ENCODE data around the gene CFL1. TPM values are rescaled to one million over a fixed set of nuclear protein-coding genes. Genes with fewer than 3 reads are reported as not detected.

Gene CFL1
- total RNA-seq = 100 to 1,000 TPM; 477 to 512 TPM

DNA sequence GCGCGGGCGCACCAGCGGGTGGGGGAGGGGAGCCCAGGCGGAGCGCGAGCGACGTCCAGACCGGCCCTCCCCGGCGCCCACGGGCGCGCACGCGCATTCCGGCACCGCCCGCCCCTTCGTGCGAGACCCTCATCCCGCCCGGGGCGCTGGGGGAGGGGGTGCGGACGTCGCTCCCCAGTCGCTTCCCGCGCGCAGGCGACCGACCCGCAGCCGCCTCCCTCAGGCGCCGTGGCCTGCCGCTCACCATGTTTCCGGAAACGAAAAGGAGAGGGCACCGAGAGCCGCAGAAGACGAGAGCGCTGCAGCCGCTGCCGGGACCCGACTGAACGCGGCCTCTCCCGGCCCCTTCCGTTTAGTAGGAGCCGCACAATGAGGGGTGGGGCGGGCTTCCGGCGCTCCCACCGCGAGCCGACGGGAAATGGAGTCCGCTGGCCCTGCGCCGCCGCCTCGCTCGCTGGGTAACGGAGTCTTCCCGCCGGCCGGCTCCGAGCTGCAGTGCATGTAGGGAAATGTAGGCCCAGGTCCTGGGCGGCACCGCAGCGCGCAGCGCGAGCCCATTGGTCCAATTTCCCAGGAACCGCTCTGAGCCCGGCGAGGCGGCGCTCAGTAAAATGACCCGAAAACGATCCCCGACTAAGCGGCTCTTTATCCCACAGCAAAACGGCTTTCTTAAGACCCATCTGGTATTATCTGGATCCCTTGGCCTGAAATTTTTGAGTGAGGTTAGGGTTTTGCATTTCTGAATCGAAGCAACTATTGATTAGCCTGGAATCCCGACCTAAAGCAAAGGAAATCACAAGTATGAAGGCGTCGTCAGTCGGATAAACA lies at the start of gene CFL1:
Gene CFL1 (minus strand): TSS at position 328 of the 828 bp plus-strand sequence. CDS start 81 bp downstream, at position 247.
- DNase-seq (peak; percentile 98), ATAC-seq (replicated peaks in 1 of 2) (peak; percentile 66)
- peaks cover 65% of the 10 kb centered on the region for H3K4me1 Mint-ChIP-seq (ENCODE audit: low read depth)
- H3K27me3 Mint-ChIP-seq (ENCODE audit: low read depth) = no peaks in the 10 kb centered on the region
- H3K9me3 Mint-ChIP-seq = no peaks in the 10 kb centered on the region
- H3K36me3 Mint-ChIP-seq (ENCODE audit: insufficient read depth in 2 of 2) = peaks cover 26 to 38% of the 10 kb centered on the region in 2 donors
- peak within 1 kb of the TSS; percentile 95 for H3K27ac Mint-ChIP-seq
- H3K4me3 Mint-ChIP-seq = peak within 1 kb of the TSS; percentile 97

DNA sequence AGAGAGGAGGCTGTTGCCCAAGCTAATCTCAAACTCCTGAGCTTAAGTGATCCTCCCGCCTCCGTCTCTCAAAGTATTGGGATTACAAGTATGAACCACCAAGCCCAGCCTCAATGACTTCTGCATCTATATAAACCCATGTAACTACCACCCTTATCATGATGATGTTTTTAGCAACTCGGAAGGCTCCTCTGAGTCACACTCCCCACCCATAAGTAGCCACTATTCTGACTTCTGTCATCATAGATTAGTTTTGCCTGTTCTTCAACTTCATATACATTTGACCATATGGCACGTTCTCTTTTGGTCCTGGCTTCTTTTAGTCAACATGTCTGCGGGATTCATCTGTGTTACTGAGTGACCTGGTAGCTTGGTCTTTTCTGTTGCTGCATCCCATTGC lies 48.6 kb upstream of the CFL1 start:
- H3K27me3 Mint-ChIP-seq (ENCODE audit: low read depth) = peaks cover 6% of the 10 kb centered on the region
- ATAC-seq (replicated peaks in 1 of 2) (peak in 1 of 2 donors; percentile 31), DNase-seq (no peak)
- H3K27ac Mint-ChIP-seq = no peak overlapping the region
- no peak overlapping the region for H3K4me3 Mint-ChIP-seq
- peaks cover 19% of the 10 kb centered on the region for H3K4me1 Mint-ChIP-seq (ENCODE audit: low read depth)
- H3K36me3 Mint-ChIP-seq (ENCODE audit: insufficient read depth in 2 of 2) = no peaks in the 10 kb centered on the region
- H3K9me3 Mint-ChIP-seq = no peaks in the 10 kb centered on the region

DNA sequence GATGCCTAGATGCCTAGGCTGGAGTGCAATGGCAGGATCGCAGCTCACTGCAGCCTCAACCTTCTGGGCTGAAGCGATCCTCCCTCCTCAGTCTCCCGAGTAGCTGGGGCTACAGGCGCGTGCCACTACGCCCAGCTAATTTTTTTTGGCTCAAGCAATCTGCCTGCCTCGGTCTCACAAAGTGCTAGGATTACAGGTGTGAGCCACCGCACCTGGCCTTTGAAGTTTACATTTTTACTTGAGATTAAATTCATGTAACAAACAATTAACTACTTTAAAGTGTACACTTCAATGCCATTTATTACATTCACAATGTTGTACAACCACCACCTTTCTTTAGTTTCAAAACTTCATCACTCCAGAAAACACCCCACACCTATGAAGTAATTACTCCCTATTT lies 45.7 kb upstream of the CFL1 start:
- Mint-ChIP-seq H3K27me3 (ENCODE audit: low read depth) (no peaks in the 10 kb centered on the region), H3K9me3 (no peaks in the 10 kb centered on the region), H3K4me3 (no peak overlapping the region), H3K36me3 (ENCODE audit: insufficient read depth in 2 of 2) (peaks cover 1 to 2% of the 10 kb centered on the region in 2 donors), H3K4me1 (ENCODE audit: low read depth) (peaks cover 29% of the 10 kb centered on the region), H3K27ac (no peak overlapping the region)
- ATAC-seq (replicated peaks in 1 of 2) = no peak
- DNase-seq = no peak

DNA sequence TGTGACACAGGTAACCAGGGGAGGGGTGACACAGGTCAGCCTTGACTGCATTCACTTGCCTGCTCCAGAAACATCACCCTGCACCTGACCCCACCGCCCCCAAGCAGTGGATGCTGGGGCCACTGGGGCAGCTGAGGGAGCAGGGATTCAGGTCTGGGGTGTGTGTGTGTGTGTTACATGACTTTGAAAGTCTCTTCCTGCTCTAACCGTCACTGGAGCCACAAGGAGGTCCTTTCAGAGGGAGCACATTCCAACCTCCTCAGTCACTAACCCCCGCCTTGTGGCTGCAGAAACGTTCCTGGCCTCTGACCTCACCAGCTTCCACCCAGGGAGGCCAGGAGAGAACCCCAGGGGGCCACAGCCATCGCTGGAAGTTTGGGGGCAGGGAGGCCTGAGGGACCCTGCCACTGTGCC lies 45.1 kb upstream of the CFL1 start:
- H3K27ac Mint-ChIP-seq = no peak overlapping the region
- no peak for ATAC-seq (replicated peaks in 1 of 2)
- peaks cover 35% of the 10 kb centered on the region for H3K4me1 Mint-ChIP-seq (ENCODE audit: low read depth)
- H3K4me3 Mint-ChIP-seq = no peak overlapping the region
- DNase-seq = no peak
- H3K27me3 Mint-ChIP-seq (ENCODE audit: low read depth) = no peaks in the 10 kb centered on the region
- H3K9me3 Mint-ChIP-seq = no peaks in the 10 kb centered on the region
- H3K36me3 Mint-ChIP-seq (ENCODE audit: insufficient read depth in 2 of 2) = peaks cover 1 to 3% of the 10 kb centered on the region in 2 donors

DNA sequence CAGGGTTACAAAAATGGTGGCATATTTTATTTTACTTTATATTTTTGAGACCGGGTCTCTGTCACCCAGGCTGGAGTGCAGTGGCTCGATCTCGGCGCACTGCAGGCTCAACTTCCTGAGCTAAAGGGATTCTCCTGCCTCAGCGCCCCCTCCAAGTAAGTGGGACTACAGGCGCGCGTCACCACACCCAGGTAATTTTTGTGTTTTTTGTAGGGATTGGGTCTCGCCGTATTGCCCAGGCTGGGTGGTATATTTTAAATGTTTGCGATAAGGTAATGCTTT lies 42.9 kb upstream of the CFL1 start:
- H3K9me3 Mint-ChIP-seq = no peaks in the 10 kb centered on the region
- ATAC-seq (replicated peaks in 1 of 2) (no peak), DNase-seq (no peak)
- H3K36me3 Mint-ChIP-seq (ENCODE audit: insufficient read depth in 2 of 2) = peaks cover 3 to 6% of the 10 kb centered on the region in 2 donors
- H3K4me1 Mint-ChIP-seq (ENCODE audit: low read depth) = peaks cover 54% of the 10 kb centered on the region
- no peak overlapping the region for H3K27ac Mint-ChIP-seq
- H3K4me3 Mint-ChIP-seq = peak overlapping the region; percentile 66 to 77
- no peaks in the 10 kb centered on the region for H3K27me3 Mint-ChIP-seq (ENCODE audit: low read depth)

DNA sequence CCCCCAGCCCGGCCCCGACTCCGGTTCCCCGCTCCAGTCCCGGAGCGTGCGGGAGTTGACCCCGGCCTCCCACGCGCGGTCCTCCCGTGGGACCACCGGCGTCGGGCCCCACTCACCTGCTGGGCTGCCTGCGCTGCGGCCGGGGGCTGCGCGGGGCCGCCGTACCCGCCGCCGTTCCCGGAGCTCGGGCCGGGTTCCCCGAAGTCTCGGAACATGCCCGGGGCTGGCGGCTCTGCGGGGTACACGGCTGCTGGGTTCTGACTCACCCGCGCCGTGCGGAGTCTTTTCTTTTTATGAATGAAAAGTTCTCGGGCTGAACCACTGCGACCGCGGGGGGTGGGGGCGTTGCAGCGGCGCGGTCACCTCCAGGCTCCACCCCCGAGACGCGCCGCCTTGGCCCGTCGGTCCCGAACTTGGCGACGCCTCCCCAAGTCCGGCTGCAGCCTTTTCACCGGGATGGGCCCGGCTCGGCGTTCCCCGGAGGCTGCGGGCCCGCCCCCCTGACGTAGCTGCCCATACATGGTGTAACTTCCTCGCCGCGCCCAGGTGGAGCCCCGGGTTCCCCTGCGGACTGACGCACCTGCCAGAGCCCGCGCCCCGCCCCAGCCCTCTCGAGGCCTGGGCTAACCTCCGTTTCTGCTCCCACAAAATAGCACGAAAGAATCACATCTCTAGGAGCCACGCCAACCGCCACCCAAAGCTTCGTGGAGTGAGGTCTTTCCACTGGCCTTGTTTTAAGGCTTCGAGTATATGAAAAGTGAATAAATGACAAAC lies 42.3 kb upstream of the CFL1 start, which contains the start of gene FOSL1:
Gene FOSL1 (minus strand): TSS at position 264 of the 774 bp plus-strand sequence. CDS start 49 bp downstream, at position 215.
- peak within 1 kb of the TSS; percentile 91 to 93 for H3K4me3 Mint-ChIP-seq
- H3K36me3 Mint-ChIP-seq (ENCODE audit: insufficient read depth in 2 of 2) = peaks cover 4 to 6% of the 10 kb centered on the region in 2 donors
- DNase-seq = peak; percentile 95 to 96
- peak within 1 kb of the TSS; percentile 72 for H3K27ac Mint-ChIP-seq
- H3K9me3 Mint-ChIP-seq = no peaks in the 10 kb centered on the region
- H3K4me1 Mint-ChIP-seq (ENCODE audit: low read depth) = peaks cover 59% of the 10 kb centered on the region
- no peaks in the 10 kb centered on the region for H3K27me3 Mint-ChIP-seq (ENCODE audit: low read depth)
- ATAC-seq (replicated peaks in 1 of 2) = peak; percentile 77 to 80

DNA sequence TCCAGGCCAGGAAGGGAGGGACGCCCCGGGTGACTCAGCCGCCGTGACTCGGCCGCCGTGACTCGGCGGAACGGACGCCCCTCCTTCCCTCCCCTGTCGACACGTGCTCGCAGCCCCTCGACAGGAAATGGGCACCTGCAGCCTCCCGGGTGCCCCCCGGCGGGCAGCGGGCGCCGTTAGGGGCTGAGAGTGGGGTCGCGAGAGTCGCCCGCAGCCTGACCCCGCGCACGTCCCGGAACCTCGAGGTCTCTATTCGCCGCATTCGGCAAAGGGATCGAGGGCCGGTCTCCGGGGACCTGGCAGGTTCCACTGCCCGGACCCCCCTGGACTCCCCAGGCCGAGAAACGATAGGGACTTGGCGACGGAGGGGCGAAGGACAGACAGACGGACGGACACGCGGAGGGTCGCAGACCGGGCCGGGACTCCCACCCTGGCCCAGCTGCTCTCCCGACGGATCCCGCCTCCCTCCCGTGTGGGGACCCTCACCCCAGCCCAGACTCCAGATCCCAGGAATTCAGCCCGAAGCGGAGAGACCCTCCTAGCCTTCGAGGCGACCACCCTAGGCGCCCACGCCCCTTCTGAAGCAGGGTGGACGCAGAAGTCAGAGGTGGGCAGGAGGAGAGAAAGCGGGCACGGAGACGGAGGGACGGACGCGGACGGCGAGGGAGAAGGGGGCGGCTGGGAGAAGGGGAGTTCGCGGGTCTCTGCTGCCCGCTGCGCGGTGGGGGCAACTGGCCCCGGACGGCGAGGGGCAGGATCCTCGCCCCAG lies 41.6 kb upstream of the CFL1 start:
- Mint-ChIP-seq H3K27ac (peak overlapping the region; percentile 72), H3K9me3 (no peaks in the 10 kb centered on the region), H3K4me3 (peak overlapping the region; percentile 91 to 93), H3K27me3 (ENCODE audit: low read depth) (no peaks in the 10 kb centered on the region), H3K4me1 (ENCODE audit: low read depth) (peaks cover 63% of the 10 kb centered on the region), H3K36me3 (ENCODE audit: insufficient read depth in 2 of 2) (peaks cover 6 to 7% of the 10 kb centered on the region in 2 donors)
- peak; percentile 42 to 58 for ATAC-seq (replicated peaks in 1 of 2)
- peak; percentile 86 to 87 for DNase-seq

DNA sequence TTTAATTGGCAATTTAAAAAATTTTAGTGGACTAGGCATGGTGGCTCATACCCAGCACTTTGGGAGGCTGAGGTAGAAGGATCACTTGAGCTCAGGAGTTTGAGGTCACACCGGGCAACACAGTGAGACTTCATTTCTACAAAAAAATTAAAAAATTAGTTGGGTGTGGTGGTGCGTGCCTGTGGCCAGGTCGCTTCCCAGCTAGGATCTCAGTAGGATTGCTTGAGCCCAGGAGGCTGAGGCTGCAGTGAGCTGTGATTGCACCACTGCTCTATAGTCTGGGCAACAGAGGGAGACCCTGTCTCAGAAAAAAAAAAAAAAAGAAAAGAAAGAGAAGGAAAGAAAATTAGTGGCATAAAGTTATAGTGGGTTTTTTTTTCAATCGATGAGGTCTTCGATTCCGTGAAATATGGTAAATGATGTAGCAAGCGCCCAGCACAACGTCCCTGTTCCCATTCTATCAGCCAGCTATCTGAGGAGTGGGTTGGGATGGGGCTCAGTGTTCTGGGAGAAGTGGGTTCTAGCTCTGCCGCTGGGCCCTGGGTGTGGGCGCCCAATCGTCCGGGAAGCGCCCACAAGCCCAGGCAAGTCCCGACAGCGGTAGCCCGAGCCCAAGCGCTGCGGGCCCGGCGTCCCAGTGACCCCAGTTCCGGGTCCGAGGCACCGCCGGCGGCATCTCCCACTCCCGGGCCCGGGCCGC lies 40.8 kb upstream of the CFL1 start:
- DNase-seq (no peak), ATAC-seq (replicated peaks in 1 of 2) (no peak)
- Mint-ChIP-seq H3K27me3 (ENCODE audit: low read depth) (no peaks in the 10 kb centered on the region), H3K4me1 (ENCODE audit: low read depth) (peaks cover 69% of the 10 kb centered on the region), H3K4me3 (peak overlapping the region; percentile 91 to 93), H3K27ac (peak overlapping the region; percentile 98), H3K36me3 (ENCODE audit: insufficient read depth in 2 of 2) (peaks cover 6 to 7% of the 10 kb centered on the region in 2 donors), H3K9me3 (no peaks in the 10 kb centered on the region)

DNA sequence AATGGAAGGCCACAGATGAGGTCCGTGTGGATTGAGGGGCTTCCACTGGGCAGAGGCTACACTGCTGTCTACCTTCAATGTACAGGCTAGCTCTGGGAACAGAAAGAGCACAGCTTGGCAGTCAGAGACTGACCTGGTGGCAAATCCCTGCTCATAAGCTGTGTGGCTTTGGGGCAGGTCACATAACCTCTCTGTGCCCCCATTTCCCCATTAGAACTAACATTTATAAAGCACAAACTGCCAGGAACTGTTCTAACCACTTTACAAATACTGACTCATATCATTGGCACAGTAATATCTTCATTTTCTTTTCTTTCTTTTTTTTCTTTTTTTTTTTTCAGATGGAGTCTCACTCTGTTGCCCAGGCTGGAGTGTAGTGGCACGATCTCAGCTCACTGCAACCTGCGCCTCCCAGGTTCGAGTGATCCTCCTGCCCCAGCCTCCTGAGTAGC lies 39.1 kb upstream of the CFL1 start:
- peaks cover 6 to 7% of the 10 kb centered on the region in 2 donors for H3K36me3 Mint-ChIP-seq (ENCODE audit: insufficient read depth in 2 of 2)
- DNase-seq (no peak), ATAC-seq (replicated peaks in 1 of 2) (no peak)
- H3K27ac Mint-ChIP-seq = peak overlapping the region; percentile 94
- H3K9me3 Mint-ChIP-seq = no peaks in the 10 kb centered on the region
- no peaks in the 10 kb centered on the region for H3K27me3 Mint-ChIP-seq (ENCODE audit: low read depth)
- H3K4me1 Mint-ChIP-seq (ENCODE audit: low read depth) = peaks cover 76% of the 10 kb centered on the region
- H3K4me3 Mint-ChIP-seq = peak overlapping the region; percentile 56 to 75

DNA sequence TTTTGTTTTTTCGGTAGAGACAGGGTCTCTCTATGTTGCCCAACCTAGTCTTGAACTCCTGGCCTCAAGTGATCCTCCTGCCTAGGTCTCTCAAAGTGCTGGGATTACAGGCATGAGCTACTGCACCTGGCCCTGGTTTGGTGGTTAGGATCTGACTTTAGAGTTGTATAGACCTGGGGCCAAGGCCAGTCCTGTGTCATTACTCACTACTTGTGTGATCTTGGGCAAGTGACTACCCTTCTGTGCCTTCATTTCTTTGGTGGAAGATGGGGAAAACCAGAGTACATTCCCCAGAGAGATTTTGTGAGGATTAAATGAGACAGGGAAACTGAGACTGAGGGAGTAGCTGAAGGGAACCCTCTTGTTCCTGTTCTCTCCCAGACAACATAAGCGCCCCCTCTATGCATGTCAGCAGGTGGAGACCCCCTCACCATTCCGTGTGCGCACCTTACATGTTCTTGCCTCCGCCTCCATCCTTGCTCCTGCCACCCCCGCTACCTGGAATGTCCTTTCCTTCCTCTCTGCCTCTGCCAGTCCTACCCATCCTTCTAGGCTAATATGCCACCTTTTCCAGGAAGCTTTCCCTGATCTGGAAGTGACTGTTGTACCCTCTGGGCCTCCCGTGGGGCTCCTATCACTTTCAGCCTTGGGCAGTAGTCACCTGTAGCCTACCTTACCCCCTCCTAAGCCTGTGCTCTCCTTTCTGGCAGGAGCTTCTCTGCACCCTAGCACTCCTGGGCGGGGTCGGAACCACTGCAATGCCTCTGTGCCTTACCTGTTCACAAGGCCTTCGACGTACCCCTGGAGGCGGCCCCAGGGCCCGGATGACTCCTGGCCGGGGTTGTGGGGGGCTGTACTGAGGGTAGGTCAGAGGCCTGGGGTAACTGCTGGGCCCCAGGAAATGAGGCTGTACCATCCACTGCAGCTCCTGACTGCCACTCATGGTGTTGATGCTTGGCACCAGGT lies 38.3 kb upstream of the CFL1 start:
- ATAC-seq (replicated peaks in 1 of 2) = peak in 1 of 2 donors; percentile 11
- Mint-ChIP-seq H3K4me1 (ENCODE audit: low read depth) (peaks cover 70% of the 10 kb centered on the region), H3K4me3 (peak overlapping the region; percentile 56 to 75), H3K27ac (peak overlapping the region; percentile 94), H3K36me3 (ENCODE audit: insufficient read depth in 2 of 2) (peaks cover 6 to 7% of the 10 kb centered on the region in 2 donors), H3K27me3 (ENCODE audit: low read depth) (no peaks in the 10 kb centered on the region), H3K9me3 (no peaks in the 10 kb centered on the region)
- no peak for DNase-seq

DNA sequence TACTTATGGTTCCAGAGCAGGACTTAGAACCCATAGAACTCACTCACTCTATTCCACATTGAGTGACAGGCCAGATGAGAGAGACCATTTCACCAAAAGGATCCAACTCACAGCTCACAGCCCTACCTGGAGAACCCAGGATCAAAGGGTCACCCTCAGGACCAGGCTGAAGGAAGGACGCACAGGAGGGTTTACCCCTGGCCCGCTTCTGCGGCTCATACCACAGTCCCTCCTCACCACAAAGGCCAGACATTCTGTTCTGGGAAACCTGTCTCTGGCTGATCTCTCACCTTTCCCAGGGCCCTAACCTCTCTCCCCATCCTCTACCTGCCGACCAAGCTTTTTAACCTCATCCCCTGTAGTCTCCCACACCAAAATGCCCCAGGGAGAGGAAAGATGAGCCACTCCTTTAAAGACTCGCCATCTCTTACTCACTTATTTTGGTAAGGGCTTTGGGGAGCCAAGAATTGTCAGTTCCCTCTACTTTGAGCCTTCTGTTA lies 37.6 kb upstream of the CFL1 start:
- H3K36me3 Mint-ChIP-seq (ENCODE audit: insufficient read depth in 2 of 2) = peaks cover 6 to 7% of the 10 kb centered on the region in 2 donors
- H3K27me3 Mint-ChIP-seq (ENCODE audit: low read depth) = no peaks in the 10 kb centered on the region
- H3K27ac Mint-ChIP-seq = peak overlapping the region; percentile 94
- ATAC-seq (replicated peaks in 1 of 2) = no peak
- H3K4me1 Mint-ChIP-seq (ENCODE audit: low read depth) = peaks cover 62% of the 10 kb centered on the region
- H3K4me3 Mint-ChIP-seq = peak overlapping the region; percentile 35 to 75
- DNase-seq = no peak
- H3K9me3 Mint-ChIP-seq = no peaks in the 10 kb centered on the region

Measured in activated T-cell treated with anti-CD3 and anti-CD28 coated beads, Interleukin-2, amount 50 U/mL, for 72 hours (primary cell).